ENCODE results near the gene UQCR10. TPM values are rescaled to one million over a fixed set of nuclear protein-coding genes. Genes with fewer than 3 reads are reported as not detected.

The UQCR10 gene
- total and polyA plus RNA-seq, 3 donors from 2014 or later, result 91.3 to 211 (median 122) TPM

GRCh38 chr22:29720811-29721323 lies 46.3 kb upstream of the UQCR10 start:
- Histone ChIP-seq H3K9me3 (no peaks in the 10 kb centered on the region), H3K4me1 (no peaks in the 10 kb centered on the region), H3K27ac (no peak overlapping the region), H3K4me3 (peak overlapping the region in 1 of 2 donors; percentile 12), H3K36me3 (ENCODE audit: low read depth, missing control alignments) (no peaks in the 10 kb centered on the region), H3K27me3 (peaks cover 4% of the 10 kb centered on the region)
- intact Hi-C loops (cut with DNase I; ENCODE audit: low total_unique reads), result no loop called here
- no peak for DNase-seq
- no peak for TF ChIP-seq CTCF (IDR thresholded peaks at IDR 0.05)
- no peak for TF ChIP-seq POLR2A (IDR thresholded peaks at IDR 0.05)
- 0 to 3% methylated on average over 8 to 32 of the region's 53 CpGs for WGBS, 2 donors

GRCh38 chr22:29722151-29722550 lies 45.0 kb upstream of the UQCR10 start:
- H3K9me3 ChIP-seq, result no peaks in the 10 kb centered on the region
- no peak overlapping the region for H3K4me3 ChIP-seq
- no peak overlapping the region for H3K27ac ChIP-seq
- intact Hi-C loops (cut with DNase I; ENCODE audit: low total_unique reads), result no loop called here
- no peak for DNase-seq
- TF ChIP-seq CTCF (IDR thresholded peaks at IDR 0.05) (no peak), POLR2A (IDR thresholded peaks at IDR 0.05) (no peak)
- peaks cover 4% of the 10 kb centered on the region for H3K4me1 ChIP-seq
- H3K27me3 ChIP-seq, result peaks cover 4% of the 10 kb centered on the region
- no peaks in the 10 kb centered on the region for H3K36me3 ChIP-seq (ENCODE audit: low read depth, missing control alignments)
- WGBS, 2 donors, result 88 to 89% methylated on average over 4 to 6 of the region's 7 CpGs

GRCh38 chr22:29722587-29722986 lies 44.6 kb upstream of the UQCR10 start:
- H3K9me3 ChIP-seq, result no peaks in the 10 kb centered on the region
- 83 to 84% methylated on average over 14 to 16 of the region's 16 CpGs for WGBS, 2 donors
- no peaks in the 10 kb centered on the region for H3K36me3 ChIP-seq (ENCODE audit: low read depth, missing control alignments)
- DNase-seq, result no peak
- no peak overlapping the region for H3K27ac ChIP-seq
- H3K4me3 ChIP-seq, result no peak overlapping the region
- intact Hi-C loops (cut with DNase I; ENCODE audit: low total_unique reads), result no loop called here
- H3K27me3 ChIP-seq, result peaks cover 4% of the 10 kb centered on the region
- TF ChIP-seq POLR2A (IDR thresholded peaks at IDR 0.05) (no peak), CTCF (IDR thresholded peaks at IDR 0.05) (no peak)
- peaks cover 4% of the 10 kb centered on the region for H3K4me1 ChIP-seq

- intact Hi-C loops (cut with DNase I; ENCODE audit: low total_unique reads), result no loop called here
- 97 to 98% methylated on average over 10 of the region's 10 CpGs for WGBS, 2 donors
Observed at GRCh38 chr22:29723766-29724165, 43.4 kb upstream of the UQCR10 start.

More at GRCh38 chr22:29723766-29724165, 43.4 kb upstream of the UQCR10 start:
- no peak for DNase-seq
- H3K27ac ChIP-seq, result no peak overlapping the region
- H3K9me3 ChIP-seq, result no peaks in the 10 kb centered on the region
- peaks cover 4% of the 10 kb centered on the region for H3K27me3 ChIP-seq
- H3K4me1 ChIP-seq, result peaks cover 4% of the 10 kb centered on the region
- TF ChIP-seq CTCF (IDR thresholded peaks at IDR 0.05), result no peak
- no peak for TF ChIP-seq POLR2A (IDR thresholded peaks at IDR 0.05)
- no peaks in the 10 kb centered on the region for H3K36me3 ChIP-seq (ENCODE audit: low read depth, missing control alignments)
- no peak overlapping the region for H3K4me3 ChIP-seq

All from testis (tissue), 3 donors.